Right forelimb (tissue), 1 donor: ENCODE results near the gene OR5AS1.
"Not testable (repeated sequence)": the region's sequence is repeated elsewhere in the genome, so short reads cannot be mapped to it uniquely, and the experiment has no call there.

Experiments used
- DNase-seq: peaks from one replicate; pipeline ENCODE4 v3.0.0-alpha.2; 2018

Gene OR5AS1

DNA sequence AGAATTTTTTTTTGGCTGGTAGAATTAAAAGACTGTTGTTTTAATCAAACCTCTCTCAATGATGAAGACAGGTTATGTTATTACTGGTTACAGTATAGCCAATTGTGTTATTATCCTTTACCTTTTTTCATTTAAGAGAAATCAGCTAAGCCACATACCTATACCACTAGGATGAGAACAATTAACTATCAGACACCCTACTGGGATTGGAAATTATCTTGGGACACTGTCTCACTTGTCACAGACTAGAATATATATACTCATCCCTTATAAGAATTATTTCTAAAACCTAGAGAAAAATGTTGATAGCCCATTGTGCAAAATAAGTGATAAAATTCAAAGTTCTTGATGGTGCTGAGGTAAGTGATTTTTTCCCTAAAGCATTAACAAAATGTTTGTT lies at the start of gene OR5AS1:
TSS of gene OR5AS1 (plus strand) at position 301 of the 400 bp plus-strand sequence. CDS start 2,765 bp downstream, outside the sequence.
- no peak for DNase-seq

DNA sequence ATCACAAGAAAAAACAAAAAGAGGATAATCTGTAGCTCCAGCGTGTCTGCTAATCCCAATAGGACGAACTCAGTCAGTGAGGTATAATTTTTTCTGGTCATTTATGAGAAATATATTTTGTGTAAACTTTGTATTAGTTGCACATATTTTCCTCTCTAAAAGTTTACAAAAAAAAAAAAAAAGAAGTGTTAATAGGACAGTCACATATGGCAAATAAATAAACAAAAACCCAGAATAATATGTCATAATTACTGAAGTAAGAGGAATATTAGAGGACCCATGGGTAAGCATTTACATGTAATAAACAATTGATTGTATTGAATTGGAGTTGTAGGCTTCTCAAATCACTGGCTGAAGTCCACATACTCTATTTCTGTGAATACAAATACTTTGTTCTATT lies 32.9 kb upstream of the OR5AS1 start, which contains the start of gene OR5F1:
TSS of gene OR5F1 (minus strand) at position 101 of the 400 bp plus-strand sequence. CDS start at position 101, 0 bp downstream.
- DNase-seq = no peak

DNA sequence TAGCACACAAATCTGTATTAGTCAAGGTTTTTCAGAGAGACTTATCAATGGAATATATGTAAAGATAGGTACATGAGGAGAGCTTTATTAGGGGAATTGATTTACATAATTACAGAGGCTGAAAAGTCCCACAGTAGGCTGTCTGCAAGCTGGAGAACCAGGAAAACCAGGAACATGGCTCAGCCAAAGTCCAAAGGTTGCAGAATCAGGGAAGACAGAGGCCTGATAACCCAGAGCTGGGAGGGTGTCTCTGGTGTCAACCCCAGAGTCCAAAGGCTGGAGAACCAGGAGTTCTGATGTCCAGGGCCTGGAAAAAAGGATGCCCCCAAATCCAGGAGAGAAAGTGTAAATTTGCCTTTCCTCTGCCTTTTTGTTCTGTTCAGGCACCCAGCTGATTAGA lies 16.7 kb upstream of the OR5AS1 start:
- no peak for DNase-seq

DNA sequence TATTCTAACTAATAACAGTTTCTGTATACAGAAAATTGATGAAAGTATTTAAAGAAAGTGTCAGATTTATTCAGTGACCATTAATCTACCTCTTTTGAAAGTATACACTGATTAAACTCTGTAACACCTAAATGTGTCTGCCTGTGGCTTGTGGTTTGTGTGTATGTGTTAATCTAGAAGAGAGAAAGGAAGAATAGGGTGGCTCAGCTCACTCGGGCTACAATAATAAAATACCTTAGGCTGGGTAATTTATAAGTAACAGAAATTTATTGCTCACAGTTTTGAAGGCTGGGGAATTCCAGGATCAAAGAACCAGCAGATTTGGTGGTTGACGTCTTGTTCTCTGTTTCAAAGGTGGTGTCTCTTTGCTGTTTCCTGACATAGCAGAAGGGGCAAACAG lies 13.6 kb upstream of the OR5AS1 start:
- no peak for DNase-seq

DNA sequence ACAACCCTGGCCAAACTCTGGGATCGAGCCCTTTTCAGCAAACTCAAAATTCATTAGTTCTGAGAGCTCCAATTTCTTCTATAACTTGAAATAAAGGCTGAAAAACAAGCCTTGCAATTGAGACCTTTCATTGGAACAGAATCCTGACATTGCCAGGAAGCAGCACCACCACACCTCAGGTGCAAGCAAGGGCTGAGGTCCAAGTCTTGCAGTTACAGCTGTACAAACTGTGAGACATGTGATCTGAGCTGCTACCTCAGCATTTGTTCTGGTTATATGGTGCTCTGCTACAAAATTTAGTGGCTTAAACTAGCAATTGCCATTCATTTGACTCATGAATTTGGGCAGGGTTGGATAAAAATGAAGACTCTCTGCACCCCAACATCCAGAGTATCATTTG lies 18.1 kb downstream of the OR5AS1 start:
- no peak for DNase-seq

DNA sequence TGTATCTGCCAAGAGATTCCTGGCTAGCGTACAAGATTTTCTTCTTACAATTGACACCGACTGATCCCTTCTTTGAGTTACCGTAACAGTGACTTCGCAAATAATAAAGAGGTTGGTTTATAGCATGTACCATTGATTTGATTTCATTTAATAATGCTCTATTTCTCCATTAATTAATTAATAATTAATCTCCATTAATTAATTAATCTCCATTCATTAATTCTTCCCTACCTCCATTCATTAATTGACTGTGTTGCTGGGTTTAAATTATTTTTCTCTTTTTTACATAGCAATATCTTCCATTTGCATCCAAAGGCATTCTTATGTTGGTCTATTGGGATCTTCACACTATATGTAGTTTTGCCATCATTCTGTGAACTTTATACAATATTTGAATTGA lies 21.0 kb downstream of the OR5AS1 start:
- DNase-seq = no peak

DNA sequence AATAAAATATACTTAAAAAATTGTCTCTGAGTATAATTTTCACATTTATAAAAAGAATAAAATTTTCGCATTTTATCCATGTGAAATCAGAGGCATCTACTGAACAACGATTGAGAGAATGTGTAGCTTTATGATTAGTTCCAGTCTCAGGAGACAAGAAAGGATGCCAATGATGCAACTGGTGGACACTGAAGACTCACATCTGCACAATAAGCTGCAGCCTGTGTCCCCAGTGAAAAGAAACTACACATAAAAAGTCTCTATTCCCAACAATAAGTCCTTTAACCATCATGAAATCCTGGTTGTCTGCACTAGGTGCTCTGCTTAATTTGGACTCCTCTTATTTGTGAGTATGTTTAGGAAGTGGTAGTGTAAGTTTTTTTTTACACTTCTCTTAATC lies 22.0 kb downstream of the OR5AS1 start:
- no peak for DNase-seq

DNA sequence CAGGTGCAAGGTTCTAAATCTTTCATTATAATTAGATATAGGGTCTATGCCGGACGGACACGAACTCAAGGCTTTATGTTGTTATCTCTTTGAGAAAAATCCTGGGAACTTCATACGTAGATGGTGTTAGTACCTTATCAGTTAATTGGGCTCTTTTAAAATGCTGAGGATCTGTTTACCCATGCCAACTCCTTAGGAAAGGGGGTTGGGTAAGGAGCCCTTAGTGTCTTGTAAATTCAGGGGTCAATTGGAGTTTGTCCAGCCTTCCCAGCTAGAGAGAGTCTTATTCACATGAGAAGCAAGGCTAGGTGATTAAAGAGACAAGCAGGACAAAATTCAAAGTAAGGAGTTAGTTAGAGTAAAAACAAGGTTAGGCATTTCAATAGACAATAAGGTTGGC lies 28.9 kb downstream of the OR5AS1 start:
- DNase-seq = not testable (repeated sequence)

DNA sequence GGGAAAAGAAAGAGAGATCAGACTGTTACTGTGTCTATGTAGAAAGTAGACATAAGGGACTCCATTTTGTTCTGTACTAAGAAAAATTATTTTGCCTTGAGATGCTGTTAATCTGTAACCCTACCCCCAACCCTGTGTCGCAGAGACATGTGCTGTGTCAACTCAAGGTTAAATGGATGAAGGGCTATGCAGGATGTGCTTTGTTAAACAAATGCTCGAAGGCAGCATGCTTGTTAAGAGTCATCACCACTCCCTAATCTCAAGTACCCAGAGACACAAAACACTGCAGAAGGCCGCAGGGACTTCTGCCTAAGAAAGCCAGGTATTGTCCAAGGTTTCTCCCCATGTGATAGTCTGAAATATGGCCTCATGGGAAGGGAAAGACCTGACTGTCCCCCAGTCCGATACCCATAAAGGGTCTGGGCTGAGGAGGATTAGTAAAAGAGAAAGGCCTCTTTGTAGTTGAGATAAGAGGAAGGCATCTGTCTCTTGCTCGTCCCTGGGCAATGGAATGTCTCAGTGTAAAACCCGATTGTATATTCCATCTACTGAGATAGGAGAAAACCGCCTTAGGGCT lies 30.3 kb downstream of the OR5AS1 start:
- DNase-seq = not testable (repeated sequence)

DNA sequence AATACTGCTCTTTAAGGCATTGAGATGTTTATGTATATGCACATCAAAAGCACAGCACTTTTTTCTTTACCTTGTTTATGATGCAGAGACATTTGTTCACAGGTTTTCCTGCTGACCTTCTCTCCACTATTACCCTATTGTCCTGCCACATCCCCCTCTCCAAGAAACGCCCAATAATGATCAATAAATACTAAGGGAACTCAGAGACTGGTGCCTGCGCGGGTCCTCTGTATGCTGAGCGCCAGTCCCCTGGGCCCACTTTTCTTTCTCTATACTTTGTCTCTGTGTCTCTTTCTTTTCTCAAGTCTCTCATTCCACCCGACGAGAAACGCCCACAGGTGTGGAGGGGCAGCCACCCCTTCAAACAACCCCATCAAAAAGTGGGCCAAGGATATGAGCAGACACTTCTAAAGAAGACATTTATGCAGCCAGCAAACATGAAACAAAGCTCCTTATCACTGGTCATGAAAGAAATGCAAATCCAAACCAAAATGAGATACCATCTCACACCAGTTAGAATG lies 30.9 kb downstream of the OR5AS1 start:
- not testable (repeated sequence) for DNase-seq

DNA sequence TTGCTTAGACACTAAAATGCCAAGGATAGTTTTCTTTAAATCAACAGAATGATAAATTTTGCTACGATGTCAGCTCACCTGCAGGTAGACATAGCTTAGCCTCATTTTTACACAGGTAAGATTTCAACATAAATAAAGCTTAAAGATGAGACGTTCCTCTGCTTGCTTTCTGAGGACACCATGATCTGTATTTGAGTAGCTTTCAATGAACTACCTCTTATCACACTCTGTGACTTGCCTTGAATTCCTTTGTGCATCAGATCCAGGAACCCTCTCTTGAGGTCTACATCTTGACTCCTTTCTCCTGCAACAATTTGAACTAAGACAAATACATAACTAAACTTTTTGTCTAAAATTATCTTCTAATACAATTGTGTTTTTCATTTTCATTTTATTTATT lies 39.5 kb downstream of the OR5AS1 start:
- no peak for DNase-seq
